Endothelial cell of umbilical vein (primary cell): Measurements from ENCODE around the gene COL6A3. TPM values are rescaled to one million over a fixed set of nuclear protein-coding genes. Genes with fewer than 3 reads are reported as not detected.

Experiments
- BruUV-seq: library from RNA; stranded (reverse); fragments of 400-500 nt; replicated peaks from 2 replicates; lab custom pipeline; 2021; lab: Mats Ljungman, UMichigan
- CTCF ChIA-PET: fragments of 300-600, 350-600 bp; sonication (Branson Sonifier 250); formaldehyde crosslinking; loops from one replicate; lab custom pipeline; 2021; ENCODE audit warnings: antibody characterized with exemption, inconsistent platforms; lab: Charles Lee
- POLR2A ChIA-PET: fragments of 300-600, 350-600 bp; sonication (Branson Sonifier 250); formaldehyde crosslinking; loops from one replicate; lab custom pipeline; 2021; ENCODE audit warnings: antibody characterized with exemption, inconsistent platforms; lab: Charles Lee
- DNase-seq: peaks from one replicate; pipeline ENCODE4 v3.0.0-alpha.2; 2011; ENCODE audit warnings: low read depth, low spot score
- FAIRE-seq: peaks from 2 replicates; lab custom pipeline; 2011; peaks lifted over from hg19 to GRCh38; lab: Jason Lieb, UNC
- H2AFZ ChIP-seq: 2 replicates; pipeline ENCODE4 v1.6.0; 2012; ENCODE audit warnings: low read depth, low read length, control low read depth, inconsistent platforms
- H3K27ac ChIP-seq: 2 replicates; pipeline ENCODE4 v1.5.1; 2011; ENCODE audit warnings: low read depth, mild to moderate bottlenecking, control low read depth, low read length, moderate library complexity; ENCODE audit not compliant: insufficient read depth
- H3K27me3 ChIP-seq, 2 experiments: 2 replicates each; pipeline versions ENCODE4 v1.6.0 to v1.6.1; 2011; ENCODE audit warnings: low read length in 2 of 2, mixed read lengths in 1 of 2; ENCODE audit not compliant: control insufficient read depth in 2 of 2, insufficient read depth in 2 of 2
- H3K36me3 ChIP-seq, 2 experiments: 2 replicates in 1 of 2; 3 replicates in 1 of 2; pipeline ENCODE4 v1.5.1; 2011; ENCODE audit warnings: low read length in 2 of 2, mild to moderate bottlenecking in 1 of 2, moderate library complexity in 1 of 2; ENCODE audit not compliant: control insufficient read depth in 2 of 2, insufficient read depth in 2 of 2; ENCODE audit errors: extremely low read depth in 1 of 2
- H3K4me1 ChIP-seq: 3 replicates; pipeline ENCODE4 v1.5.1; 2011; ENCODE audit warnings: mild to moderate bottlenecking, low read length; ENCODE audit not compliant: control insufficient read depth, insufficient read depth; ENCODE audit errors: extremely low read depth
- H3K4me2 ChIP-seq: 2 replicates; pipeline ENCODE4 v1.6.1; 2011; ENCODE audit warnings: low read length, control low read depth, mixed read lengths; ENCODE audit not compliant: insufficient read depth
- H3K4me3 ChIP-seq, 3 experiments: fragments of 200-600 bp in 1 of 3; sonication (generic), shearing (Covaris generic) in 1 of 3; replicated peaks in 1 of 3; 2 replicates each; pipeline ENCODE4 v1.5.1; 2011 to 2016; ENCODE audit warnings: control low read depth in 3 of 3, low read length in 3 of 3, mild to moderate bottlenecking in 2 of 3, inconsistent platforms in 1 of 3, low read depth in 1 of 3, moderate library complexity in 1 of 3; ENCODE audit not compliant: insufficient read depth in 1 of 3
- H3K79me2 ChIP-seq: 2 replicates; pipeline ENCODE4 v1.6.0; 2012; ENCODE audit warnings: low read length, inconsistent platforms; ENCODE audit not compliant: control insufficient read depth, insufficient read depth
- H3K9ac ChIP-seq: replicated peaks from 2 replicates; pipeline ENCODE3; 2011; ENCODE audit warnings: low read length, control low read depth; ENCODE audit not compliant: insufficient read depth; ENCODE audit errors: extremely low read depth
- H3K9me1 ChIP-seq: replicated peaks from 3 replicates; pipeline ENCODE4 v1.6.0; 2011; ENCODE audit warnings: mild to moderate bottlenecking, low read length; ENCODE audit not compliant: control insufficient read depth, insufficient read depth; ENCODE audit errors: extremely low read depth
- H3K9me3 ChIP-seq: replicated peaks from 2 replicates; pipeline ENCODE4 v1.5.1; 2012; ENCODE audit warnings: low read length, inconsistent platforms; ENCODE audit not compliant: control insufficient read depth, insufficient read depth
- H4K20me1 ChIP-seq: replicated peaks from 2 replicates; pipeline ENCODE3; 2011; ENCODE audit warnings: mild to moderate bottlenecking, low read length; ENCODE audit not compliant: control insufficient read depth, insufficient read depth; ENCODE audit errors: extremely low read depth
- CTCF ChIP-seq, 2 donors: IDR thresholded peaks; 1 replicate in 1 of 2; 2 replicates in 1 of 2; pipeline ENCODE4 v1.5.1; 2011; ENCODE audit warnings: low read length in 2 of 2, mild to moderate bottlenecking in 2 of 2, moderate library complexity in 2 of 2, control low read depth in 1 of 2, inconsistent platforms in 1 of 2, low read depth in 1 of 2; ENCODE audit not compliant: insufficient read depth in 1 of 2; ENCODE audit errors: extremely low read depth in 1 of 2
- EZH2 ChIP-seq: IDR thresholded peaks from 2 replicates; pipeline ENCODE4 v1.6.1; 2012; ENCODE audit warnings: borderline replicate concordance, low read depth, mild to moderate bottlenecking, moderate library complexity, low read length, inconsistent platforms; ENCODE audit not compliant: severe bottlenecking
- FOS ChIP-seq: IDR thresholded peaks from 2 replicates; pipeline ENCODE4 v1.6.1; 2011; ENCODE audit warnings: mild to moderate bottlenecking, low read length, moderate library complexity, borderline replicate concordance; ENCODE audit not compliant: insufficient read depth
- GATA2 ChIP-seq: IDR thresholded peaks from 2 replicates; pipeline ENCODE4 v1.7.0; 2011; ENCODE audit warnings: low read depth, mild to moderate bottlenecking, moderate library complexity, mixed read lengths, low read length; ENCODE audit not compliant: insufficient read length, insufficient read depth
- JUN ChIP-seq: IDR thresholded peaks from 2 replicates; pipeline ENCODE4 v1.6.1; 2011; ENCODE audit warnings: borderline replicate concordance, low read depth; ENCODE audit not compliant: insufficient read length, insufficient read depth
- MAX ChIP-seq: IDR thresholded peaks from 2 replicates; pipeline ENCODE4 v1.6.1; 2011; ENCODE audit not compliant: insufficient read depth, insufficient read length
- MYC ChIP-seq: IDR thresholded peaks from one replicate; pipeline ENCODE4 v1.6.1; 2011; ENCODE audit warnings: mild to moderate bottlenecking, low read depth, low read length
- POLR2A ChIP-seq: IDR thresholded peaks from 2 replicates; pipeline ENCODE4 v1.6.1; 2012; ENCODE audit warnings: low read depth, mild to moderate bottlenecking, control low read depth, low read length
- POLR2AphosphoS5 ChIP-seq: IDR thresholded peaks from 2 replicates; pipeline ENCODE4 v1.6.1; 2012; ENCODE audit warnings: low read depth, mild to moderate bottlenecking, control low read depth, low read length, moderate library complexity; ENCODE audit not compliant: insufficient read depth
- dilution Hi-C: fragments of 300-500 bp; cut with MboI; formaldehyde crosslinking; loops from one replicate; pipeline ENCODE4 v1.15.0; 2019; ENCODE audit warnings: low sequenced_read_pairs; ENCODE audit not compliant: extremely low pct_ligation_motif_present
- intact Hi-C: fragments of 100-400 bp; cut with micrococcal nuclease; formaldehyde crosslinking; loops from one replicate; pipeline ENCODE4 v1.10.0; 2022
- polyA plus RNA-seq, 4 experiments: library from polyadenylated mRNA; depleted of rRNA in 3 of 4; stranded (reverse) in 3 of 4; unstranded in 1 of 4; fragments of >200 nt; gene quantifications; 2 replicates each; pipeline versions ENCODE4 v1.2.1 to v1.2.3, GENCODE V29; 2011 to 2012; ENCODE audit warnings: missing spikeins in 1 of 4
- total RNA-seq: library from RNA; stranded (reverse); gene quantifications from 2 replicates; pipeline ENCODE4 v1.2.3, GENCODE V29; 2021

Gene COL6A3
- total and polyA plus RNA-seq, 2 donors (not counting 3 experiments of a cell fraction or from before 2014, with no cell fraction given) = 0.03 TPM; not detected in 1

GRCh38 chr2:237314681-237315080, 99.3 kb downstream of the COL6A3 start:
- Histone ChIP-seq H3K36me3 (no peaks in the 10 kb centered on the region), H3K4me3 (no peak overlapping the region), H3K9ac (no peak overlapping the region), H3K27ac (no peak overlapping the region), H4K20me1 (no peaks in the 10 kb centered on the region), H2AFZ (no peak overlapping the region), H3K9me3 (no peaks in the 10 kb centered on the region), H3K4me2 (no peak overlapping the region), H3K9me1 (no peaks in the 10 kb centered on the region), H3K27me3 (peaks cover 0 to 17% of the 10 kb centered on the region in 2 experiments), H3K79me2 (no peaks in the 10 kb centered on the region), H3K4me1 (no peaks in the 10 kb centered on the region)
- no TSS peak for BruUV-seq
- intact Hi-C loops (no loop called here), dilution Hi-C loops (no loop called here)
- TF ChIP-seq POLR2AphosphoS5 (no peak), GATA2 (no peak), MAX (no peak), JUN (no peak), EZH2 (no peak), FOS (no peak), POLR2A (no peak), MYC (no peak), CTCF (IDR thresholded peaks at IDR 0.05; ENCODE audit: extremely low read depth in 1 of 2, insufficient read depth in 1 of 2, low read depth in 1 of 2, low read length in 2 of 2) (no peak)
- FAIRE-seq (no peak), DNase-seq (no peak)
- CTCF ChIA-PET = interaction anchor here (0.9 to 1.2 kb wide), 3 partner anchors 12 to 257 kb away, joined by 3 read pairs; no protein-coding TSS in a partner anchor
- POLR2A ChIA-PET = no interaction called here
